Stimulated activated memory B cell treated with anti-CD40 and anti-IgM and Interleukin-4, amounts not matched to agents 10 μg/mL and 1 μg/mL and 100 μg/mL, for 72 hours (primary cell): ENCODE data around the gene TPPP.
"Not testable (repeated sequence)": the region's sequence is repeated elsewhere in the genome, so short reads cannot be mapped to it uniquely, and the experiment has no call there.

Experiments
- ATAC-seq: fragments of 150-1000 bp; cut with Tn5 transposase; 2 replicates; pipeline ENCODE4 v1.10.0; 2021
- H3K27ac Mint-ChIP-seq: one replicate; pipeline ENCODE4 v1.8.0; 2022; ENCODE audit warnings: mild to moderate bottlenecking, mixed read lengths
- H3K27me3 Mint-ChIP-seq: one replicate; pipeline ENCODE4 v1.8.0; 2022; ENCODE audit warnings: mixed read lengths
- H3K36me3 Mint-ChIP-seq: one replicate; pipeline ENCODE4 v1.8.0; 2022; ENCODE audit warnings: mixed read lengths
- H3K4me1 Mint-ChIP-seq: one replicate; pipeline ENCODE4 v1.8.0; 2022; ENCODE audit warnings: mixed read lengths
- H3K4me3 Mint-ChIP-seq: one replicate; pipeline ENCODE4 v1.8.0; 2022; ENCODE audit warnings: mild to moderate bottlenecking, moderate library complexity, mixed read lengths
- H3K9me3 Mint-ChIP-seq: one replicate; pipeline ENCODE4 v1.8.0; 2022; ENCODE audit warnings: mixed read lengths

Gene TPPP

DNA sequence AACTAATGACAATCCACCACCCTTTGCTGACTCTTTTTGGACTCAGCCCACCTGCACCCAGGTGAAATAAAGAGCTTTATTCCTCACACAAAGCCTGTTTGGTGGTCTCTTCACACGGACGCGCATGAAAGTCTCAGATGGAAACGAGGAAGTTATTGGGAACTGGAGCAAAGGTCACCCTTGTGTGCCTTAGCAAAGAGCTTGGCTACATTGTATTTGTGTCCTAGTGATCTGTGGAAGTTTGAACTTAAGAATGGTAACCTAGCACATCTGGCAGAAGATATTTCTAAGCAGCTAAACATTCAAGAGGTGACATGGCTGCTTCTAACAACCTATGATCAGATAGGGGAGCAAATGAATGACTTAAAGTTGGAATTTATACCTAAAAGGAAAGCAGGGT, 15.2 kb upstream of the TPPP start:
- H3K9me3 Mint-ChIP-seq: peaks cover 11% of the 10 kb centered on the region
- H3K27me3 Mint-ChIP-seq: peaks cover 22% of the 10 kb centered on the region
- not testable (repeated sequence) for H3K36me3 Mint-ChIP-seq, H3K27ac Mint-ChIP-seq, H3K4me3 Mint-ChIP-seq, ATAC-seq, H3K4me1 Mint-ChIP-seq

- H3K27me3 Mint-ChIP-seq: peaks cover 13% of the 10 kb centered on the region
- H3K36me3 Mint-ChIP-seq, H3K27ac Mint-ChIP-seq, H3K4me3 Mint-ChIP-seq, H3K4me1 Mint-ChIP-seq, ATAC-seq, H3K9me3 Mint-ChIP-seq: not testable (repeated sequence)
Measured at GRCh38 chr5:706127-706526, 13.0 kb upstream of the TPPP start.

- not testable (repeated sequence) for H3K27me3 Mint-ChIP-seq, H3K4me1 Mint-ChIP-seq, H3K36me3 Mint-ChIP-seq, H3K27ac Mint-ChIP-seq, H3K4me3 Mint-ChIP-seq, ATAC-seq, H3K9me3 Mint-ChIP-seq
Measured at GRCh38 chr5:696753-697702, 3.9 kb upstream of the TPPP start.

- H3K27ac Mint-ChIP-seq, H3K9me3 Mint-ChIP-seq, ATAC-seq, H3K36me3 Mint-ChIP-seq, H3K27me3 Mint-ChIP-seq, H3K4me3 Mint-ChIP-seq, H3K4me1 Mint-ChIP-seq: not testable (repeated sequence)
Measured at GRCh38 chr5:696191-696590, 3.0 kb upstream of the TPPP start.

GRCh38 chr5:695475-695874, 2.3 kb upstream of the TPPP start:
- H3K4me3 Mint-ChIP-seq, H3K4me1 Mint-ChIP-seq, H3K27me3 Mint-ChIP-seq, ATAC-seq, H3K36me3 Mint-ChIP-seq, H3K9me3 Mint-ChIP-seq, H3K27ac Mint-ChIP-seq: not testable (repeated sequence)

GRCh38 chr5:694042-694431, 885 bp upstream of the TPPP start:
- H3K4me1 Mint-ChIP-seq, H3K27me3 Mint-ChIP-seq, H3K9me3 Mint-ChIP-seq, H3K27ac Mint-ChIP-seq, H3K36me3 Mint-ChIP-seq, H3K4me3 Mint-ChIP-seq: not testable (repeated sequence)
- ATAC-seq: peak; percentile 29

DNA sequence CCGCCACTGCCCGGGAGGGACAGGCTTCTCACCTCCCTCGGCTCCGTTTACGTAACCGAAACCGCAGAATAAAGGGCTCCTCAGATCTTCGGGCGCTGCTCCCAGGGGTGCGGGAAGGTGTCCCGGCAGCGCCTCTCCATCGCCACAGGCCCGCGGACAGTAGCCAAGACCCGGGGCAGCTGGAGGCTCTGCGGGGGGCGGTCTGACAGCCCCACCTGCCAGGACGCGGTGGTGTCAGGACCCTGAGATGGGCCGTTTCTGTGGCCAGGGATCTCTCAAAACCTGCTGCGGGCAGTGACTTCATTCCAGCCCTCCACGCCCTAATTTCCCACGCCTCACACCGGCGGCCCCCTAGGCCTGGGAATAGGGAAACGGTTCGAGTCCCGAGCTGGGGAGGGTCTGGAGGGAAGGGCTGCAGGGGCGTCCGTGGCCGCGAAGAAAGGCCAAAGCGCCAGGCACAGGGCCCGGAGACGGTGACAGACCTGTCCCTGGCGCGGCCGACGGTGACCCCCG, 567 bp downstream of the TPPP start:
- H3K4me3 Mint-ChIP-seq: peak overlapping the region; percentile 15
- not testable (repeated sequence) for ATAC-seq, H3K4me1 Mint-ChIP-seq, H3K27ac Mint-ChIP-seq, H3K36me3 Mint-ChIP-seq, H3K9me3 Mint-ChIP-seq
- peaks cover 16% of the 10 kb centered on the region for H3K27me3 Mint-ChIP-seq

- Mint-ChIP-seq H3K27me3 (peaks cover 14% of the 10 kb centered on the region), H3K4me3 (peak overlapping the region; percentile 15), H3K27ac (no peak overlapping the region), H3K9me3 (no peaks in the 10 kb centered on the region), H3K4me1 (no peaks in the 10 kb centered on the region), H3K36me3 (no peaks in the 10 kb centered on the region)
- no peak for ATAC-seq
Measured at GRCh38 chr5:691817-692528, 1.2 kb downstream of the TPPP start.

GRCh38 chr5:691049-691448, 2.1 kb downstream of the TPPP start:
- H3K36me3 Mint-ChIP-seq, H3K9me3 Mint-ChIP-seq, H3K4me3 Mint-ChIP-seq, H3K27me3 Mint-ChIP-seq, H3K4me1 Mint-ChIP-seq, ATAC-seq, H3K27ac Mint-ChIP-seq: not testable (repeated sequence)

DNA sequence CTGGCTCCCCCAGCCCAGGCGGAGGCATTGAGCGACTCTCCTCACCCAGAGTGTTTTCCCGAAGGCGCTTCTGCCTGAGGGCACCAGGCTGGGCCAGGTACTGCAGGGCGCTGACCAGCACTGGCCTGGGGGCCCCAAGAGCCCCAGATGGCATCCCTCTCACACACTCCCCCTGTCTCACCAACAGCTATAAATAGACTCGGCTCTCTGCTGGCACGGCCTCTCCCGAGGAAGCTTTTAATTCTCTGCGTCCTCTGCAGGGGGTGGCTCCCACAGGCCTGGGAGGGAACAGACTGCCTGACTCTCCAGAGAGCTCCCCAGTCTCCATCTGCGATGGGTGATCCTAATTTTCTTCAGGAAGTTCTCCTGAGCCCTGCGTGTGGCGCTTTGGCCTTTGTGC, 2.9 kb downstream of the TPPP start:
- not testable (repeated sequence) for H3K4me1 Mint-ChIP-seq, H3K27ac Mint-ChIP-seq, H3K36me3 Mint-ChIP-seq, ATAC-seq, H3K4me3 Mint-ChIP-seq, H3K9me3 Mint-ChIP-seq
- H3K27me3 Mint-ChIP-seq: peaks cover 16% of the 10 kb centered on the region

DNA sequence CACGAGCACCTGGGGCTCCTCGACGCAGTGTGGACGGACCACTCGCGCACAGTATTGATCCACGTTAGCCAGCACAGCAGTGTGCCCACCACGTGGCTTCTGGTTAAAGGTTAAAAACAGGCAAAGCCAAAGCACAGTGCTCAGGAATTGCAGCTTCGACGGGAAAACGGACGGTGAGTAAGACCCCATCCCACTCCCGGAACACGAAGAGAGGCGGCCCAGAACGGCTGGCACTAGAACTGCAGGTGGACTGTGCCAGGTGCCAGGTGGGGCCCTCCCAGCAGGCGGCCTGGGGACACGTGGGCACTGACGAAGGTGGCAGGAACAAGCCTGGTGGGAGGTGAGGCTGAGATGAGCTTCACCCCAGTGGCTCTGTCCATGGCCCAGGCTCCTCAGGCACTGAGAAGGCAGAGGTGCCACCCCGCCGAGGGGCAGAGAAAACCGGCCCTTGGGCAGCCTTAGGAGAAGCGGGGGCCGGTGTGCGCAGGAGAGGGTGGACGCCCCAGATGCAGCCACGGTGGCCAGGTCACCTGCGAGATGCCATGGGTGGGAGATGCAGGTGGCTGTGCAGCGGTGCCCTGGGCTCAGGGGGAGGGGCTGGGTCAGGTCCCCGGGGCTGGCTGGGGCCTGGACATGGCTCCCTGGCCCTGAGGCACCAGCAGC, 4.7 kb downstream of the TPPP start:
- H3K36me3 Mint-ChIP-seq, H3K9me3 Mint-ChIP-seq, H3K4me3 Mint-ChIP-seq, H3K4me1 Mint-ChIP-seq, H3K27ac Mint-ChIP-seq, ATAC-seq: not testable (repeated sequence)
- peaks cover 32% of the 10 kb centered on the region for H3K27me3 Mint-ChIP-seq

DNA sequence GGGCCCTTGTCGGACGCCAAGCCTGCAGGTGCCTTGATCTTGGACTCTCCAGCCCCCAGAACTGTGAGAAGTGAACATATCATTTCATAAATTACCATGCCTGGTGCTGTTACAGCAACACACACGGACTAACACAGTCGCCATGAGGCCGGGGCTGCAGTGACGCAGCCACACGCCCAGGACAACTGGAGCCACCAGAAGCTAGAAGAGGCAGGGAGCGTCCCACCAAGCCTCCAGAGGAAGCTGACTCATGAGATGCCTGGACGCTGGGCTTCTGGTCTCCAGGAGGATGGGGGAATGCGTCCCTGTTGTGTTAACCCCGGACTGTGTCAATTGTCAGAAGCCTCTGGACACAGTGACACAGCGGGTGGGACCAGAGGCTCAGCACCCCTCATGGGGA, 6.2 kb downstream of the TPPP start:
- not testable (repeated sequence) for H3K9me3 Mint-ChIP-seq, H3K27ac Mint-ChIP-seq, H3K4me1 Mint-ChIP-seq, H3K4me3 Mint-ChIP-seq, H3K36me3 Mint-ChIP-seq, ATAC-seq
- H3K27me3 Mint-ChIP-seq: peaks cover 42% of the 10 kb centered on the region

DNA sequence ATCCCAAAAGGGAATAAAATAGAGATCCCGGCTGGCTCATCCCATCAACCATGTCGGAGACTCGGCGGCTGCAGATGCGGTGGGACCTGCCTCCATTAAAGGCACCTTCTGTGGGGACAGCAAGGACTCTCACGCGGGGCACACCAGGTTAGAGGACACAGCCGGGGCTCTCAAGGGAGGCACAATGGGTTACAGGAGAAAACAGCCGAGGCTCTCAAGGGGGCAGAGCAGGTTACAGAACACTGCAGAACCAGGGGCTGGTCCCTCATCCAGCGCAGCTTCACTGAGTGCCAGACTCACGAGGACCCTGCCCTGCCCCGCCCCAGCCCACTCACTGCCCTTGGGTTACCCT, 7.0 kb downstream of the TPPP start:
- H3K36me3 Mint-ChIP-seq, H3K9me3 Mint-ChIP-seq, H3K27ac Mint-ChIP-seq, H3K4me3 Mint-ChIP-seq, H3K4me1 Mint-ChIP-seq, ATAC-seq: not testable (repeated sequence)
- peaks cover 42% of the 10 kb centered on the region for H3K27me3 Mint-ChIP-seq

DNA sequence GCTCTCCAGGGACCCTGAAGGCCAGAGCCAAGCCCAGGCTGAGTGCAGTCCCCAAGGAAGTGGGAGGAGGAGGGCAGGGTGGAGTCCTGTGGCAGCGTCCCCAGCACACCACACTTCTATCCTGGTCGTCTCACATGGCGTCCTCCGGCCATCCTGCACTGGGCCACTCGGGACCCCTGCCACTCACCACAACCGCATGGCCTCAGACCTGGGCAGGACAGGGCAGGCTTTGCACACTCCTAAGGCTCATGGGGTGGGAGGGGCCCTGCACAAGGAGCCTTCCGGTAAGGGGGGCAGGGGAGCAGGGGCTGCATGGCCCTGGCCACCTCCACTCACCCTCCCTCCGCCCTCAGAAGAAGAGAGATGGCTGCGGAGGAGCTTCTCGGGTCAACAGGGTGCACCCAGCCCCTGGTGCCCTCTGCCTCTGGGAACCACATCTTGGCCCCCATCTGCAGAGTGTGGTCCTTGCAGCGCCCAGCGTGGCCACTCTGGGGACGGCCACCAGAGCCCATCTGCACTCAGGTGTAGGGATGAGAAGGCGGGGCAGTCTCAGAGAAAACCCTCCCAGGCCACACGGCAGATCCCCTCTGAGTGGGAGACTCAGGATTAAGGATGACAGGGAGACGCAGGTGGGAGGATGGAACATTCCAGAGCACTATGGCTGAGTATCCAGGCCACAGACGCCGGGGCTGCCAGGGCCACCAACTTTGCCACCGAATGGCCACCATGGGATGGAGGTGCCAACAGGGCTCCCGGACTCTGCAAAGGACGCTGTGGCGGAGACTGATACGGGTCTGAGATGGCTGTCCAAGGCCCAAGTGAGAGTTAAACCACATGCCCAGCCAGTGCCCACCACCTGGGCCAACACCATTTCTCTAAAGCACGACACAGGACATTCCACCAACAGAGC, 7.6 kb downstream of the TPPP start:
- H3K4me1 Mint-ChIP-seq: no peaks in the 10 kb centered on the region
- H3K27me3 Mint-ChIP-seq: peaks cover 42% of the 10 kb centered on the region
- ATAC-seq: no peak
- H3K9me3 Mint-ChIP-seq: no peaks in the 10 kb centered on the region
- no peak overlapping the region for H3K4me3 Mint-ChIP-seq
- no peak overlapping the region for H3K27ac Mint-ChIP-seq
- H3K36me3 Mint-ChIP-seq: no peaks in the 10 kb centered on the region

DNA sequence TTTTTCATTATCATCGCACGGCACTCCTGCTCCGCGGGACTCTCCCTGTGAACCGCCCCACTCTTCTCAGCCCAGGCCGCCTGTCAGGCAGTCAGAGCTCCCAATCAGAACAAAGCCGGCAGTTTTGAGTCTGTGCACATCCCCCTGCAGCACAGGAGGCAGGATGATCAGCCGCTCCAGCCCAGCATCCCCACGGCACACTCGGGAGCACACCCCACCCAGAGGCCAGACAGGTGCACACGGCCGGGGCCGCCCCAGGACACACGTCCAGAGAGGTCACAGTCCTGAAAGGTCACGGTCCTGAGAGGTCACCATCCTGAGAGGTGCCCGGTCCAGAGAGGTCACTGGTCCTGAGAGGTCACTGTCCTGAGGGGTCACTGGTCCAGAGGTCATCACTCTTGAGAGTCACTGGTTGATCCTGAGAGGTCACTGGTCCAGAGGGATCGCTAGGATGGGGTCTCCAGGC, 8.4 kb downstream of the TPPP start:
- Mint-ChIP-seq H3K27me3 (peaks cover 42% of the 10 kb centered on the region), H3K9me3 (no peaks in the 10 kb centered on the region), H3K36me3 (no peaks in the 10 kb centered on the region), H3K27ac (no peak overlapping the region), H3K4me3 (no peak overlapping the region), H3K4me1 (no peaks in the 10 kb centered on the region)
- no peak for ATAC-seq
